GM12801 (cell line): ENCODE results near the gene ZNF608.

ENCODE experiments used
- TF ChIP-seq, protein P1 (sequence below): IDR thresholded peaks from one replicate; pipeline ENCODE4 v1.5.1; 2011; ENCODE audit warnings: control low read depth; ENCODE audit not compliant: insufficient read length; ENCODE audit errors: extremely low read depth

ZNF608 gene

DNA sequence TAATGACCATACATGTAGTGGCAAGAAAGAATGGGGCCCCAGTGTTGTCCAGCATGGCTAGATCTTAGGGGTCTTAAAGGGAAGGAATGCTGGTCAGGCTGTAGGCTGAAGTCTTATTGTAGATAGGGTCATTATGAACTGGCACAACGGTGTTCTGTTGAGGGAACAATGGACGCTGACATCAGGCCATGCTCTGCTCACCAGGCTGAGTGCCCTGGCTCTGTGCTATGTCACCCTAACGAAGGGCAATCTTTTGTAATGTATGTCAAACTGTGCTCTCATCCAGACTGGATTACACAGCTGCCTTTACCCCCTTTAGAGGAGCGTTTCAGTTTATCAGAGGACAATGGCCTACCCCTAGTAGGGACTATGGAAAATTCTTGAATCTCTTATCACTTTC is 14.6 kb upstream of the ZNF608 start:
- TF ChIP-seq, protein P1, sequence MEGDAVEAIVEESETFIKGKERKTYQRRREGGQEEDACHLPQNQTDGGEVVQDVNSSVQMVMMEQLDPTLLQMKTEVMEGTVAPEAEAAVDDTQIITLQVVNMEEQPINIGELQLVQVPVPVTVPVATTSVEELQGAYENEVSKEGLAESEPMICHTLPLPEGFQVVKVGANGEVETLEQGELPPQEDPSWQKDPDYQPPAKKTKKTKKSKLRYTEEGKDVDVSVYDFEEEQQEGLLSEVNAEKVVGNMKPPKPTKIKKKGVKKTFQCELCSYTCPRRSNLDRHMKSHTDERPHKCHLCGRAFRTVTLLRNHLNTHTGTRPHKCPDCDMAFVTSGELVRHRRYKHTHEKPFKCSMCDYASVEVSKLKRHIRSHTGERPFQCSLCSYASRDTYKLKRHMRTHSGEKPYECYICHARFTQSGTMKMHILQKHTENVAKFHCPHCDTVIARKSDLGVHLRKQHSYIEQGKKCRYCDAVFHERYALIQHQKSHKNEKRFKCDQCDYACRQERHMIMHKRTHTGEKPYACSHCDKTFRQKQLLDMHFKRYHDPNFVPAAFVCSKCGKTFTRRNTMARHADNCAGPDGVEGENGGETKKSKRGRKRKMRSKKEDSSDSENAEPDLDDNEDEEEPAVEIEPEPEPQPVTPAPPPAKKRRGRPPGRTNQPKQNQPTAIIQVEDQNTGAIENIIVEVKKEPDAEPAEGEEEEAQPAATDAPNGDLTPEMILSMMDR: no peak

GRCh38 chr5:124760608-124761007 is 14.2 kb upstream of the ZNF608 start:
- TF ChIP-seq, protein P1: no peak

- TF ChIP-seq, protein P1: no peak
These were observed 9.1 kb upstream of the ZNF608 start for GRCh38 chr5:124755565-124755964.

GRCh38 chr5:124755041-124755440 is 8.6 kb upstream of the ZNF608 start:
- TF ChIP-seq, protein P1: no peak

DNA sequence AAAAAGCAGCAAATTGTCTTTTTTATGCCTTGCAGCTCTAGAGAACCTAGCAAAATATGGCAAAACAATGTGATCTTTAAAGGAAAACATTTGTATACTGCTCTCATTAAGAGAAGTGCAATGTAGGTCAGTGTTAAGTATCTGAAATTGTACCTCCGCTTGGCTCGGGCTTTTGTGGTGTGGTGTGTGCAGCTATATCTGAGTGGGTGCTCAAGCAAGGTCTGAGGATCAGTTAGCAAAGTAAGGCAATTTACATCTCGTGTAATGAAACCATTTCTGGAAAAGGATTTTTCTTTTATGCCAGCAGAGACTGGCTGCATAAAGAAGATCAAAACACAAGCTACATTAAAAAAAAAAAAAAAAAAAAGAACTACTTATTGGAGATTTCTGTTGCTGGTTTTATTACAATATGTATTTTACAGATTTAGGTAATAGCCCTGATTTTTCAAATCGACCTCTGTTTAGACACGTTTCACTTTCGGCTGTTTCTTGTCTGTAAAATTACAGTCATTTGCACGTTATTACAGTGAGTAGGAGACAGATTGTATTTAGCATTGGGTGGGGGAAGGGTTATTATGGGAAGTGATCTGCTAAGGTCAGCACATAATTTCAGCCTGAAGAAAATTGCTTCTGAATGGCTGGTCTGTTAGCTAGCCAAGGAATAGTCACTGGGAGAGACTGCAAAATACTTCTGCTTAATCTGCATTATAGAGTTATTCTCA is 7.9 kb upstream of the ZNF608 start:
- TF ChIP-seq, protein P1: no peak

- TF ChIP-seq, protein P1: no peak
These were observed 6.6 kb upstream of the ZNF608 start for GRCh38 chr5:124752854-124753720.

GRCh38 chr5:124751031-124751430 is 4.6 kb upstream of the ZNF608 start:
- TF ChIP-seq, protein P1: no peak
